Activated naive CD4-positive, alpha-beta T cell treated with anti-CD3 and anti-CD28 coated beads, Interleukin-2, amount 50 U/mL, for 24 hours (primary cell): ENCODE measurements around the gene ZFPM1.
"Not testable (repeated sequence)": the region's sequence is repeated elsewhere in the genome, so short reads cannot be mapped to it uniquely, and the experiment has no call there.

Source experiments
- H3K27ac Mint-ChIP-seq: one replicate; pipeline ENCODE4 v1.8.0; 2021; ENCODE audit warnings: mild to moderate bottlenecking, mixed read lengths
- H3K27me3 Mint-ChIP-seq: one replicate; pipeline ENCODE4 v1.8.0; 2021; ENCODE audit warnings: mixed read lengths
- H3K36me3 Mint-ChIP-seq: one replicate; pipeline ENCODE4 v1.8.0; 2021; ENCODE audit warnings: mixed read lengths
- H3K4me1 Mint-ChIP-seq: one replicate; pipeline ENCODE4 v1.8.0; 2021; ENCODE audit warnings: mixed read lengths
- H3K4me3 Mint-ChIP-seq: one replicate; pipeline ENCODE4 v1.8.0; 2021; ENCODE audit warnings: mild to moderate bottlenecking, mixed read lengths
- H3K9me3 Mint-ChIP-seq: one replicate; pipeline ENCODE4 v1.8.0; 2021; ENCODE audit warnings: mixed read lengths

Gene ZFPM1

GRCh38 chr16:88511060-88511459, 58.0 kb downstream of the ZFPM1 start:
- Mint-ChIP-seq H3K4me3 (no peak overlapping the region), H3K27me3 (no peaks in the 10 kb centered on the region), H3K4me1 (no peaks in the 10 kb centered on the region), H3K27ac (no peak overlapping the region), H3K36me3 (no peaks in the 10 kb centered on the region), H3K9me3 (no peaks in the 10 kb centered on the region)

- Mint-ChIP-seq H3K36me3 (no peaks in the 10 kb centered on the region), H3K27me3 (no peaks in the 10 kb centered on the region), H3K4me3 (no peak overlapping the region), H3K4me1 (no peaks in the 10 kb centered on the region), H3K27ac (no peak overlapping the region), H3K9me3 (no peaks in the 10 kb centered on the region)
Observed at GRCh38 chr16:88511906-88512305, 58.8 kb downstream of the ZFPM1 start.

GRCh38 chr16:88512728-88513696, 59.9 kb downstream of the ZFPM1 start:
- Mint-ChIP-seq H3K27ac (no peak overlapping the region), H3K4me1 (no peaks in the 10 kb centered on the region), H3K9me3 (no peaks in the 10 kb centered on the region), H3K36me3 (no peaks in the 10 kb centered on the region), H3K4me3 (no peak overlapping the region), H3K27me3 (no peaks in the 10 kb centered on the region)

- Mint-ChIP-seq H3K4me3 (no peak overlapping the region), H3K27me3 (no peaks in the 10 kb centered on the region), H3K4me1 (no peaks in the 10 kb centered on the region), H3K27ac (no peak overlapping the region), H3K9me3 (no peaks in the 10 kb centered on the region), H3K36me3 (no peaks in the 10 kb centered on the region)
Observed at GRCh38 chr16:88514070-88514469, 61.0 kb downstream of the ZFPM1 start.

- Mint-ChIP-seq H3K9me3 (no peaks in the 10 kb centered on the region), H3K4me1 (no peaks in the 10 kb centered on the region), H3K27me3 (no peaks in the 10 kb centered on the region), H3K4me3 (no peak overlapping the region), H3K27ac (no peak overlapping the region), H3K36me3 (no peaks in the 10 kb centered on the region)
Observed at GRCh38 chr16:88514526-88515232, 61.6 kb downstream of the ZFPM1 start.

GRCh38 chr16:88515371-88515770, 62.3 kb downstream of the ZFPM1 start:
- Mint-ChIP-seq H3K4me3 (no peak overlapping the region), H3K36me3 (no peaks in the 10 kb centered on the region), H3K27ac (no peak overlapping the region), H3K9me3 (no peaks in the 10 kb centered on the region), H3K27me3 (no peaks in the 10 kb centered on the region), H3K4me1 (no peaks in the 10 kb centered on the region)

- Mint-ChIP-seq H3K4me3 (no peak overlapping the region), H3K27ac (no peak overlapping the region), H3K9me3 (no peaks in the 10 kb centered on the region), H3K4me1 (no peaks in the 10 kb centered on the region), H3K36me3 (no peaks in the 10 kb centered on the region), H3K27me3 (no peaks in the 10 kb centered on the region)
Observed at GRCh38 chr16:88515925-88516594, 63.0 kb downstream of the ZFPM1 start.

- Mint-ChIP-seq H3K4me3 (no peak overlapping the region), H3K27ac (no peak overlapping the region), H3K27me3 (no peaks in the 10 kb centered on the region), H3K4me1 (no peaks in the 10 kb centered on the region), H3K36me3 (no peaks in the 10 kb centered on the region), H3K9me3 (no peaks in the 10 kb centered on the region)
Observed at GRCh38 chr16:88516601-88517061, 63.6 kb downstream of the ZFPM1 start.

GRCh38 chr16:88517208-88517774, 64.2 kb downstream of the ZFPM1 start:
- not testable (repeated sequence) for H3K9me3 Mint-ChIP-seq, H3K27ac Mint-ChIP-seq, H3K36me3 Mint-ChIP-seq, H3K27me3 Mint-ChIP-seq, H3K4me3 Mint-ChIP-seq, H3K4me1 Mint-ChIP-seq

- not testable (repeated sequence) for H3K27ac Mint-ChIP-seq, H3K9me3 Mint-ChIP-seq, H3K4me3 Mint-ChIP-seq, H3K36me3 Mint-ChIP-seq, H3K27me3 Mint-ChIP-seq, H3K4me1 Mint-ChIP-seq
Observed at GRCh38 chr16:88518411-88519111, 65.5 kb downstream of the ZFPM1 start.

- no peaks in the 10 kb centered on the region for H3K4me1 Mint-ChIP-seq
- H3K36me3 Mint-ChIP-seq: no peaks in the 10 kb centered on the region
- H3K27me3 Mint-ChIP-seq: no peaks in the 10 kb centered on the region
- no peaks in the 10 kb centered on the region for H3K9me3 Mint-ChIP-seq
- no peak overlapping the region for H3K4me3 Mint-ChIP-seq
- H3K27ac Mint-ChIP-seq: no peak overlapping the region
Observed at GRCh38 chr16:88519240-88519639, 66.2 kb downstream of the ZFPM1 start.

GRCh38 chr16:88519938-88520653, 67.0 kb downstream of the ZFPM1 start:
- Mint-ChIP-seq H3K4me1 (peaks cover 3% of the 10 kb centered on the region), H3K27ac (no peak overlapping the region), H3K4me3 (no peak overlapping the region), H3K9me3 (no peaks in the 10 kb centered on the region), H3K36me3 (no peaks in the 10 kb centered on the region), H3K27me3 (no peaks in the 10 kb centered on the region)

- Mint-ChIP-seq H3K36me3 (no peaks in the 10 kb centered on the region), H3K4me1 (peaks cover 3% of the 10 kb centered on the region), H3K27me3 (no peaks in the 10 kb centered on the region), H3K9me3 (no peaks in the 10 kb centered on the region), H3K27ac (no peak overlapping the region), H3K4me3 (no peak overlapping the region)
Observed at GRCh38 chr16:88521674-88522073, 68.6 kb downstream of the ZFPM1 start.

GRCh38 chr16:88522276-88522949, 69.3 kb downstream of the ZFPM1 start:
- peaks cover 3% of the 10 kb centered on the region for H3K4me1 Mint-ChIP-seq
- H3K36me3 Mint-ChIP-seq: no peaks in the 10 kb centered on the region
- H3K4me3 Mint-ChIP-seq: no peak overlapping the region
- H3K27me3 Mint-ChIP-seq: no peaks in the 10 kb centered on the region
- H3K9me3 Mint-ChIP-seq: no peaks in the 10 kb centered on the region
- peak overlapping the region; percentile 51 for H3K27ac Mint-ChIP-seq
